K562 (cell line): ENCODE measurements around the gene CCDC200. TPM values are rescaled to one million over a fixed set of nuclear protein-coding genes. Genes with fewer than 3 reads are reported as not detected.

Source experiments
- ATAC-seq: fragments of 200-7000 bp; cut with Tn5 transposase; 3 replicates; pipeline ENCODE4 v1.9.1; 2020; ENCODE audit warnings: moderate library complexity
- BruUV-seq: library from RNA; stranded (reverse); fragments of 400-500 nt; replicated peaks from 2 replicates; lab custom pipeline; 2021; lab: Mats Ljungman, UMichigan
- CTCF ChIA-PET: fragments of 300-600 bp; formaldehyde crosslinking; extraction: SDS; loops from one replicate; lab custom pipeline; 2021; ENCODE audit warnings: low intra/inter-chr PET ratio; lab: Yijun Ruan, JAX
- POLR2A ChIA-PET: fragments of 300-600, 350-650 bp; sonication (Branson Sonifier 250); formaldehyde crosslinking; extraction: SDS; loops from one replicate; lab custom pipeline; 2021; ENCODE audit warnings: antibody characterized with exemption, inconsistent platforms; lab: Yijun Ruan, JAX
- DNase-seq, 4 experiments: peaks; one replicate each; pipeline versions ENCODE4 v3.0.0 to v3.0.0-alpha.2; 2011 to 2018; ENCODE audit warnings: low spot score in 3 of 4, mixed read lengths in 3 of 4; ENCODE audit errors: extremely low read depth in 1 of 4
- FAIRE-seq: peaks from 2 replicates; lab custom pipeline; 2011; peaks lifted over from hg19 to GRCh38; lab: Jason Lieb, UNC
- H2AFZ ChIP-seq: 2 replicates; pipeline ENCODE4 v1.6.0; 2011; ENCODE audit warnings: low read depth, low read length, control low read depth, inconsistent platforms
- H3K27ac ChIP-seq: fragments of 200-600 bp; 3 replicates; pipeline ENCODE4 v1.8.0; 2011; ENCODE audit warnings: low read depth, mild to moderate bottlenecking, control low read depth, inconsistent platforms, low read length, moderate library complexity, mixed read lengths; ENCODE audit errors: extremely low read depth
- H3K27me3 ChIP-seq, 2 experiments: fragments of 300-600 bp in 1 of 2; 2 replicates in 1 of 2; 3 replicates in 1 of 2; pipeline versions ENCODE4 v1.6.0 to v1.8.0; 2011; ENCODE audit warnings: inconsistent platforms in 2 of 2, low read length in 2 of 2, mild to moderate bottlenecking in 1 of 2, mixed read lengths in 1 of 2, moderate library complexity in 1 of 2; ENCODE audit not compliant: control insufficient read depth in 2 of 2, insufficient read depth in 2 of 2
- H3K36me3 ChIP-seq: fragments of 300-600 bp; 3 replicates; pipeline ENCODE4 v1.8.0; 2011; ENCODE audit warnings: mild to moderate bottlenecking, low read length, inconsistent platforms; ENCODE audit not compliant: control insufficient read depth, insufficient read depth
- H3K4me1 ChIP-seq, 2 experiments: fragments of 200-600 bp in 1 of 2; replicated peaks in 1 of 2; 2 replicates in 1 of 2; 3 replicates in 1 of 2; pipeline versions ENCODE4 v1.5.1 to v1.8.0; 2011; ENCODE audit warnings: inconsistent platforms in 2 of 2, low read length in 2 of 2, mild to moderate bottlenecking in 1 of 2, mixed read lengths in 1 of 2, moderate library complexity in 1 of 2; ENCODE audit not compliant: control insufficient read depth in 2 of 2, insufficient read depth in 2 of 2
- H3K4me2 ChIP-seq: 2 replicates; pipeline ENCODE4 v1.6.1; 2011; ENCODE audit warnings: low read length, control low read depth, inconsistent platforms, mixed read lengths; ENCODE audit not compliant: insufficient read depth
- H3K4me3 ChIP-seq: fragments of 200-600 bp; sonication (generic), shearing (Covaris generic); 2 replicates; pipeline ENCODE4 v1.5.1; 2016; ENCODE audit warnings: control low read depth, inconsistent platforms
- H3K79me2 ChIP-seq: fragments of 200-600 bp; 3 replicates; pipeline ENCODE4 v1.8.0; 2011; ENCODE audit warnings: low read length, inconsistent platforms; ENCODE audit not compliant: control insufficient read depth, insufficient read depth
- H3K9ac ChIP-seq, 2 experiments: 2 replicates each; pipeline versions ENCODE4 v1.6.0 to v1.6.1; 2011; ENCODE audit warnings: low read depth in 2 of 2, low read length in 2 of 2, control low read depth in 1 of 2, inconsistent platforms in 1 of 2, mild to moderate bottlenecking in 1 of 2, mixed read lengths in 1 of 2; ENCODE audit not compliant: insufficient read depth in 1 of 2
- H3K9me1 ChIP-seq: one replicate; pipeline ENCODE4 v1.6.0; 2011; ENCODE audit warnings: inconsistent platforms, mild to moderate bottlenecking, low read length, moderate library complexity; ENCODE audit not compliant: control insufficient read depth, insufficient read depth
- H3K9me3 ChIP-seq: replicated peaks from 2 replicates; pipeline ENCODE4 v1.5.1; 2011; ENCODE audit warnings: low read depth, low read length, inconsistent platforms; ENCODE audit not compliant: control insufficient read depth, insufficient read depth
- H4K20me1 ChIP-seq: replicated peaks from 2 replicates; pipeline ENCODE4 v1.6.1; 2011; ENCODE audit warnings: low read length, inconsistent platforms, mixed read lengths; ENCODE audit not compliant: control insufficient read depth, insufficient read depth
- CCNT2 ChIP-seq: IDR thresholded peaks from 2 replicates; pipeline ENCODE4 v1.6.1; 2011; ENCODE audit warnings: borderline replicate concordance, low read depth, mild to moderate bottlenecking, moderate library complexity, mixed read lengths, low read length; ENCODE audit not compliant: insufficient read length; ENCODE audit errors: extremely low read depth
- CREB3 ChIP-seq: fragments of 450-650 bp; conservative IDR thresholded peaks from 2 replicates; pipeline ENCODE4 v1.6.1; 2016; ENCODE audit warnings: missing genetic modification characterization, low read depth, mild to moderate bottlenecking, missing compliant biosample characterization, moderate library complexity
- GTF2E2 ChIP-seq: fragments of 200-800 bp; sonication (Bioruptor generic); IDR thresholded peaks from 2 replicates; pipeline ENCODE4 v1.6.1; 2016; ENCODE audit warnings: missing genetic modification characterization, missing compliant biosample characterization
- JUN ChIP-seq, 2 experiments: sonication (generic) in 1 of 2; formaldehyde crosslinking in 1 of 2; IDR thresholded peaks; 2 replicates each; pipeline versions ENCODE4 v1.6.1 to v1.8.0; 2012 to 2022; ENCODE audit warnings: borderline replicate concordance in 2 of 2, mild to moderate bottlenecking in 2 of 2, improper control_type of control experiment in 1 of 2, low read depth in 1 of 2, low read length in 1 of 2, missing genetic modification reagents in 1 of 2
- KLF1 ChIP-seq: fragments of 450-650 bp; IDR thresholded peaks from 2 replicates; pipeline ENCODE4 v1.6.1; 2016; ENCODE audit warnings: missing genetic modification characterization, missing compliant biosample characterization
- MAZ ChIP-seq, 2 experiments: fragments of 450-650 bp in 1 of 2; sonication (generic) in 1 of 2; formaldehyde crosslinking; IDR thresholded peaks in 1 of 2; conservative IDR thresholded peaks in 1 of 2; 2 replicates each; pipeline versions ENCODE4 v1.4.0 to v1.5.0; 2020; ENCODE audit warnings: mild to moderate bottlenecking in 1 of 2, missing genetic modification reagents in 1 of 2
- NFXL1 ChIP-seq: fragments of 450-650 bp; formaldehyde crosslinking; IDR thresholded peaks from 2 replicates; pipeline ENCODE4 v1.4.0; 2021; ENCODE audit warnings: mild to moderate bottlenecking
- NR4A1 ChIP-seq, 2 experiments: fragments of 250-450 bp in 1 of 2; fragments of 450-650 bp in 1 of 2; sonication (Bioruptor Pico) in 1 of 2; IDR thresholded peaks; 2 replicates each; pipeline versions ENCODE4 v1.4.0 to v1.6.1; 2016 to 2020; ENCODE audit warnings: mild to moderate bottlenecking in 2 of 2, missing compliant biosample characterization in 1 of 2, missing genetic modification characterization in 1 of 2, moderate library complexity in 1 of 2
- ZEB2 ChIP-seq: fragments of 450-650 bp; IDR thresholded peaks from 2 replicates; pipeline ENCODE4 v1.6.1; 2016
- ZFX ChIP-seq: sonication (generic); formaldehyde crosslinking; IDR thresholded peaks from 2 replicates; pipeline ENCODE4 v1.8.0; 2022; ENCODE audit warnings: mild to moderate bottlenecking, missing genetic modification reagents, moderate library complexity
- ZNF282 ChIP-seq: sonication (generic); formaldehyde crosslinking; IDR thresholded peaks from 2 replicates; pipeline ENCODE4 v1.8.1; 2023; ENCODE audit warnings: missing genetic modification reagents
- ZNF347 ChIP-seq: fragments of 450-650 bp; formaldehyde crosslinking; IDR thresholded peaks from 2 replicates; pipeline ENCODE4 v1.4.0; 2020; ENCODE audit warnings: low read depth, mild to moderate bottlenecking, moderate library complexity
- ZNF583 ChIP-seq: fragments of 250-450 bp; sonication (Bioruptor Pico); IDR thresholded peaks from 2 replicates; pipeline ENCODE4 v1.4.0; 2020
- WGBS: fragments of 100-300 bp; shearing (Covaris generic); methylation state at CpG from one replicate; pipeline ENCODE4 v1.1.6; 2016; ENCODE audit warnings: low coverage, mixed read lengths; ENCODE audit not compliant: insufficient coverage; ENCODE audit errors: missing lambda C conversion rate; 5-methylcytosine and 5-hydroxymethylcytosine counted together
- in situ Hi-C: fragments of 300-500 bp; cut with MboI; formaldehyde crosslinking; loops from 4 replicates; pipeline ENCODE4 v1.15.0; 2018; ENCODE audit warnings: inconsistent platforms, mixed read lengths
- intact Hi-C: fragments of 100-400 bp; cut with micrococcal nuclease; formaldehyde crosslinking; loops from 2 replicates; pipeline ENCODE4 v1.14.2; 2022
- polyA plus RNA-seq, 8 experiments: library from polyadenylated mRNA; depleted of rRNA in 4 of 8; stranded (reverse) in 5 of 8; unstranded in 3 of 8; fragments of >200 nt; fragmentation: Nextera tagmentation in 2 of 8; fragmentation: Illumina TruSeq in 1 of 8; extraction: Ambion mirVana in 2 of 8; extraction: Trizol in 1 of 8; gene quantifications; 2 replicates each; pipeline versions ENCODE4 v1.2.1 to v1.2.3, GENCODE V29; 2011 to 2014; ENCODE audit warnings: inconsistent platforms in 1 of 8, missing spikeins in 1 of 8
- total RNA-seq, 7 experiments: library from RNA; depleted of rRNA in 6 of 7; stranded (reverse); fragments of >200 nt in 6 of 7; fragmentation: Illumina TruSeq in 2 of 7; extraction: Trizol in 2 of 7; gene quantifications; 2 replicates each; pipeline versions ENCODE4 v1.2.1 to v1.2.3, GENCODE V29; 2011 to 2021; ENCODE audit warnings: low replicate concordance in 1 of 7
- TF ChIP-seq, protein P1 (sequence below): sonication (generic); formaldehyde crosslinking; IDR thresholded peaks from 2 replicates; pipeline ENCODE4 v1.8.0; 2022; ENCODE audit warnings: missing genetic modification reagents, mild to moderate bottlenecking, borderline replicate concordance
- TF ChIP-seq, protein P2 (sequence below), 2 experiments: IDR thresholded peaks; 2 replicates each; pipeline ENCODE4 v1.6.1; 2011; ENCODE audit warnings: borderline replicate concordance in 1 of 2, control low read depth in 1 of 2, low read depth in 1 of 2, low read length in 1 of 2, mild to moderate bottlenecking in 1 of 2, mixed read lengths in 1 of 2, moderate library complexity in 1 of 2; ENCODE audit not compliant: insufficient read depth in 1 of 2, insufficient read length in 1 of 2, poor library complexity in 1 of 2, severe bottlenecking in 1 of 2; ENCODE audit errors: extremely low read depth in 1 of 2

Gene CCDC200
- total and polyA plus RNA-seq, 9 of the 15 experiments (the other 6 are each of a cell fraction or from before 2014, with no cell fraction given): 0.14 TPM; not detected in 8

DNA sequence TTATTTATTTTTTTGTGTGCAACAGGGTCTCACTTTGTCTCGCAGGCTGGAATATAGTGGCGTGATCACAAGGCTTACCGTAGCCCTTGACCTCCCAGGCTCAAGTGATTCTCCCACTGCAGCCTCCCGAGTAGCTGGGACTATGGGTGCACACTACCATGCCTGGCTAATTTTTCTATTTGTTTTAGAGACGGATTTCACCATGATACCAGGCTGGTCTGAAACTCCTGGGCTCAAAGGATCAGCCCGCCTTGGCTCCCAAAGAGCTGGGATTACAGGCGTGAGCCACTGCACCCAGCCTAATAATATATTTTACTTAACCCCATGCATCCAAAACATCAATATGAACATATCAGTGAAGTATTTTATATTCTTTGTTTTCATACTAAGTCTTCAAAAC, 2.0 kb downstream of the CCDC200 start (continued):
- TF ChIP-seq ZEB2 (no peak), ZNF583 (CRISPR knock-in tag) (no peak), ZFX (no peak), ZNF282 (CRISPR knock-in tag) (no peak), ZNF347 (no peak), NR4A1 (CRISPR knock-in tag; IDR thresholded peaks at IDR 0.05) (no peak), NR4A1 (tag; IDR thresholded peaks at IDR 0.05) (no peak), KLF1 (tag) (no peak), GTF2E2 (tag) (no peak)

DNA sequence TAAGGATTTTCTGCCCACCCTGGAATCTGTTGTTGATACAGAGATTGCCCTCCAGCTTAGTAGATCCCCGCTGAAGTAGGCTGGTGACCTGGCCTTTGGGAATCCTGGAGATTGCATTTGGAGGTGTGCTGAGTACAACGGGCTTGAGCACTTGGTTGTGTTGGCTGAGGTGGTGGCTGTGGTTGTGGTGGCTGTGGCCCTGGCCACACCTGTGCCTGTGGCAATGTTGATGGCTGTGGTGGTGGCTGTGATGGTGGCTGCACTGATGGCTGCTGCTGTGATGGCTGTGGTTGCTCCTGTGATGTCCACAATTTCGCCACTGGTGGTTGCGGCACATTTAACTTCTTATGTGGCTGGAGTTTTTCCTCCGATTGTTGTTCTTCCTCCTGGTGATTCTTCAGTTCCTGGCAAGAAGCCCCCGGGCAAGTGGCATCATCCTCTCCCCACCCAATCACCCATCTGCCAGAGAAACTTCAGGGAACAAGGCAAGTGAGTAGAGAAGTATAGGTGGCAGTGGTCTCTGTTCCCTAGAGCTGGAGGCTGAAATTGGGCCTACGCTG, 4.2 kb downstream of the CCDC200 start:
- no peak for DNase-seq
- Histone ChIP-seq H4K20me1 (no peaks in the 10 kb centered on the region), H3K4me3 (no peak overlapping the region), H2AFZ (no peak overlapping the region), H3K79me2 (no peaks in the 10 kb centered on the region), H3K9ac (peak overlapping the region in 1 of 2 experiments; percentile 56; a peak in 1 of 4 replicates), H3K36me3 (no peaks in the 10 kb centered on the region), H3K9me1 (no peaks in the 10 kb centered on the region), H3K27ac (no peak overlapping the region), H3K9me3 (no peaks in the 10 kb centered on the region), H3K4me2 (no peak overlapping the region), H3K4me1 (no peaks in the 10 kb centered on the region), H3K27me3 (0 out of 5 replicates have a peak, but pooled peaks cover 0 to 6% of the 10 kb centered on the region in 2 experiments)
- WGBS: 55% methylated on average over 7 of the region's 7 CpGs
- CTCF ChIA-PET: no interaction called here
- TF ChIP-seq, protein P1, sequence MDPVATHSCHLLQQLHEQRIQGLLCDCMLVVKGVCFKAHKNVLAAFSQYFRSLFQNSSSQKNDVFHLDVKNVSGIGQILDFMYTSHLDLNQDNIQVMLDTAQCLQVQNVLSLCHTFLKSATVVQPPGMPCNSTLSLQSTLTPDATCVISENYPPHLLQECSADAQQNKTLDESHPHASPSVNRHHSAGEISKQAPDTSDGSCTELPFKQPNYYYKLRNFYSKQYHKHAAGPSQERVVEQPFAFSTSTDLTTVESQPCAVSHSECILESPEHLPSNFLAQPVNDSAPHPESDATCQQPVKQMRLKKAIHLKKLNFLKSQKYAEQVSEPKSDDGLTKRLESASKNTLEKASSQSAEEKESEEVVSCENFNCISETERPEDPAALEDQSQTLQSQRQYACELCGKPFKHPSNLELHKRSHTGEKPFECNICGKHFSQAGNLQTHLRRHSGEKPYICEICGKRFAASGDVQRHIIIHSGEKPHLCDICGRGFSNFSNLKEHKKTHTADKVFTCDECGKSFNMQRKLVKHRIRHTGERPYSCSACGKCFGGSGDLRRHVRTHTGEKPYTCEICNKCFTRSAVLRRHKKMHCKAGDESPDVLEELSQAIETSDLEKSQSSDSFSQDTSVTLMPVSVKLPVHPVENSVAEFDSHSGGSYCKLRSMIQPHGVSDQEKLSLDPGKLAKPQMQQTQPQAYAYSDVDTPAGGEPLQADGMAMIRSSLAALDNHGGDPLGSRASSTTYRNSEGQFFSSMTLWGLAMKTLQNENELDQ: no peak
- no peak for TF ChIP-seq CREB3
- no peak for TF ChIP-seq NFXL1 (CRISPR knock-in tag)
- TF ChIP-seq JUN (IDR thresholded peaks at IDR 0.05; ENCODE audit: borderline replicate concordance, low read depth, low read length): no peak
- no peak for TF ChIP-seq JUN (CRISPR knock-in tag; IDR thresholded peaks at IDR 0.05; ENCODE audit: borderline replicate concordance)
- TF ChIP-seq, protein P2, sequence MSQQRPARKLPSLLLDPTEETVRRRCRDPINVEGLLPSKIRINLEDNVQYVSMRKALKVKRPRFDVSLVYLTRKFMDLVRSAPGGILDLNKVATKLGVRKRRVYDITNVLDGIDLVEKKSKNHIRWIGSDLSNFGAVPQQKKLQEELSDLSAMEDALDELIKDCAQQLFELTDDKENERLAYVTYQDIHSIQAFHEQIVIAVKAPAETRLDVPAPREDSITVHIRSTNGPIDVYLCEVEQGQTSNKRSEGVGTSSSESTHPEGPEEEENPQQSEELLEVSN (IDR thresholded peaks at IDR 0.05; ENCODE audit: borderline replicate concordance in 1 of 2, extremely low read depth in 1 of 2, insufficient read depth in 1 of 2, insufficient read length in 1 of 2, low read depth in 1 of 2, low read length in 1 of 2, poor library complexity in 1 of 2, severe bottlenecking in 1 of 2): no peak
- TF ChIP-seq CCNT2: no peak
- TF ChIP-seq MAZ (CRISPR knock-in tag; conservative IDR thresholded peaks at IDR 0.05 in 1 of 2, IDR thresholded peaks at IDR 0.05 in 1 of 2): no peak
- TF ChIP-seq ZEB2: no peak
- no peak for FAIRE-seq
- no TSS peak for BruUV-seq
- no peak for ATAC-seq
- POLR2A ChIA-PET: interaction anchor here (0.6 to 4.3 kb wide), 3 partner anchors 11 to 117 kb away, joined by 3 to 62 read pairs (median 8); no protein-coding TSS in a partner anchor
- in situ Hi-C loops: loop anchor here (5.0 kb wide), 1 partner anchor 93 kb away; no protein-coding TSS in a partner anchor
- intact Hi-C loops: no loop called here
